Epithelial cell of prostate (primary cell): ENCODE results near the gene KCNJ1.

Source experiments
- DNase-seq: peaks from one replicate; pipeline ENCODE4 v3.0.0-alpha.2; 2011; ENCODE audit warnings: low read depth, low spot score
- H3K27ac ChIP-seq: fragments of 450-650 bp; 2 replicates; pipeline ENCODE4 v1.5.1; 2017; ENCODE audit warnings: mild to moderate bottlenecking

Gene KCNJ1

DNA sequence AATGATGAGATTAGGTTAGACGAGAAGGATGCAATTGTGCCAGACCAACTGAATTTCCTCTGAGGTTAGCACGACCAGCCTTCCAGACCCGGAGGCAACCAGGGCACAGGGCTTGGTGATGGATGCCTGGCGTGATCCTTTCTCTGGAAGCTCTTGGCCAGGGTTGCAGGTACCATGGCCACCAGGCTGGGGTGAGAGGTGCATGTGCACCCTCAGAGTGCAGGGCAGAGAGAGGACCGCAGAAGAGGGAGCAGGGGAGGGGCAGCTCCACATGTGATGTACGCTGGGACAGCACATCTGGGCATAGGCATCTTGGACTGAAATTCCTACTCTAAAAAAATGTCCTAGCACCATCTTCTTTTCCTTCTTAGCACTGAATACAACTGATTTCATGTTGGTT is 10.9 kb downstream of the KCNJ1 start:
- no peak overlapping the region for H3K27ac ChIP-seq
- DNase-seq: no peak

DNA sequence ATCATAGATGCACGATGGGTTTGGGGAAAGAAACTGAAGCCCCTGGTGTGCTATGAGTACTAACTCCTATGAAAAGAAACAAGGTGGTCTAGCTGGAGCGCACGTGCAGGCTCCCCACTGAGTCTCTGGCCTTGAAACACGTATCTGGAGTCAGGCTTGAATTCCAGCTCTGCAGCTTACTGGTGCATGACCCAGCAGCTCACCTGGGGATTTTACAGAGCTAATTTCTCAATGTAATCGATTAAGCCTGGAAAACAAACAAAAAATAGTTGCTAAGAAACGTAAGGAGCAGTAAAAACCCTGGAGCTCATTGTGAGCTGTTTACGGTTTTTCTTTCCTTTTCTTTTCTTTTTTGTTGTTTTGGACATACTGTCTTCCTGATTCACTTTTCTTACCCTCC is 12.3 kb downstream of the KCNJ1 start:
- H3K27ac ChIP-seq: no peak overlapping the region
- DNase-seq: no peak

DNA sequence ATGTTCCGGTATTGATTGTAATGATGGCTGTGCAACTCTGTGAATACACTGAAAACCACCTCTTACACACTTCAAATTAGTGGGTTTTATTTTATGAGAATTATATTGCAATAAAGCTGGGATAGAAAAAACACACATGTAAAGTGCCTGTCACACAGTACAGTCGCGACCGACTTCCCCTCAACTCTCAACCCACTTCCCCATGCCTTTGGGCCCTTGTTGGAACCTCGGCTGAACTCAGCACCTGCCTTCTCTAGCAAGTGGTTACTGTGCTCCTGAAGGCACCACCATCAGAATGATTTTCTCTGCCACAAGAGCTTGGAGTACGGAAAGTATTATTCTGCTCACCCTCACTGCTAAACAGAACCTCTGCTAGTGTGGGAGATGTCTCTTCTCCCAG is 13.5 kb downstream of the KCNJ1 start:
- no peak overlapping the region for H3K27ac ChIP-seq
- no peak for DNase-seq

DNA sequence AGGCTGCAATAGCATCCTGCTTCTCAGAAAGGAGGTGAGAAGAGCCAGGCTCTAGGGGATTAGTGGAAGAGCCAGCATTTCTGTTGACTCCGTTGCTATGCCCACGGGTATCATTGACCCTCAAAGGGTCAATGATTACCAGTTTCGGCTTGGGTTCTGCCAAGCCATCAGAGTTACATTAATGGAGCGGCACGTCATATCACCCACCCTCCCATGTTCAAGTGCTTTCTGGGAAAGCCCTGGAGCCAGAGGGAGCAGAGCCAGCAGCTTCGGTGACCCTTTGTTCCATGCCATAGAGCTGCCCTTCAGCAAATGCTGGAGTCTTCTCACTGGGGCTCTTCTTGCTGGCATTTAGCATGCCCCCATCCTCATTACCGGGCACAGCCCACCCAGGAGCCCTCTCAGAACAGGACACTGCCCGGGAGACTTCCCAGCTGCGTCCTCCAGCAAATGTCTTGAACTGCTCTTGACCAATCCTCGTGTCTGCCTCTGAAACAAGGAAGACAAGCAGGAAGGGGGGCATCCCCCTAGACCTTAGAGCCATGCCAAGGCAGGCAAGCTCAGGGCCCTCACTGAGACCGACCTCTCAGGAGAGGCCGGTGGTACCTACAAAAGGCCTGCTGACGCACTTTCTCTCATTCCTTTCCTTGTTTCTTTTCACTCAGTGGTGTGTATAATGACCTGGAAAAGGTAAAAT is 14.6 kb downstream of the KCNJ1 start:
- no peak for DNase-seq
- no peak overlapping the region for H3K27ac ChIP-seq

DNA sequence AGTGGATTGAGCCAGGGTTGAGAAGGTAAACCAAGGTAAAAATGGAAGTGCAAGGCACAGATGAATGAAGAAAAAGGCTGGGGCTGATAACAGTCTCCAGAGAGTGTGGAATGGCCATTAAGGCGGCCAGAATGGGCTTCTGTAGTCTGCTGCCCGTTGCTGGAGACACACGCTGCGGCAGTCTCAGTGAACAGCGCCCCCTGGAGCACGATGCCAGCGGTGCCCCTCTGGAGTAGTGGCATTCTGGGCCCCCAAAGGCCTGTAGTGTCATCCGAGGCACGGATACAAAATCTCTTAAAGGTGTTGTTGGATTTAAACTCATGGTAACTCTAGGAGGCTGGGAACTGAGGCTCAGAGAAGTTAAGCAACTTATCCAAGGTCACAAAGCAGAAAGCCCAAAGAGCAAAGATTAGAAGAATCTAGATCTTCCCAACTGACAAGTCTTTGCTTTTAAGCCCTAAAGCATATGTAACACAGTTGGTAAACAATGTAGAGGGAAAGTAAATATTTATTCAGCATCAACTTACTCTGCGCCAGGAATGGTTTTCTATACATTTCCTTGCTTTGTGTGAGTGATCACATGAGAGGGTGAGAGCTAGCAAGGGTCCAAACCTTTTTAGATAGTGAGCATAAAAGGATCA is 18.2 kb downstream of the KCNJ1 start:
- DNase-seq: no peak
- no peak overlapping the region for H3K27ac ChIP-seq

DNA sequence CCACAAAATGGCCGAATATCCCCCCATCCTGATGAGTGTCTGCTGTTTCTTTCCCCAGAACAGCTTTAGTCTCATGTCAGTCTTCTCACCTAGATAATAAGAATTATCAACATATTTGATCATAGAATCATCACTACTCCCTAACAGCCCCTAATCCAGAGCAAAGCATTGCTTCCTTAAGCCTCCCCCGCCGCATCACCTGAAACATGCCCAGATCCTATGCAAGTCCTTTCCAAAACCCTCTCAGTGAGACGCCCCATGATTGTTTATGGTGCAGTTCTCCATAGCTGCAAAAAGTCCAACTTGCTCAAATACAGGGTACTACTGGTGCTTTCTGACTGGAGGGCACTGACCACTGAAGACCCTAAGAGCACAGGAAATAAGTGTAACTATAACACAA is 20.1 kb downstream of the KCNJ1 start:
- no peak overlapping the region for H3K27ac ChIP-seq
- no peak for DNase-seq

DNA sequence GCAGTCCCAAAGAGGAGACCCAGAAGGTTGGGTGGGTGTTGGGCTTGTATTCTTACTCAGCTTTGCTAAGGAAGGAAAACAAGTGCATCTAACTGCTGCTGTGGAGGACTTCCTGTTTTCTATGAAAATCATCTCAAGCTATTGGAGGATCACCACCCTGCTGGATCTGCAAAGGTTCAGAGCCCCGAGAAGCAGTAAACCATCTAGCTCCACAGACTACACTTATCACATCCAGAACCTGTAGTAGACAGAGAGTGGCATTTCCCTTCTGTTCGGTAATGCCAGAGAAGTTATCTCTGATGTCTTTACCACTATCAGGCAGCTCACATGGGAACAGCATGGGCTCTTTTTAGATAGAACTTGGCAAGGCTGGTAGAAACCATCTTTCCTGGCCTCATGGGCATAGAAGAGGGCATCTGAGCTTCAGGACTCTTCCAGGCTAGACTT is 21.7 kb downstream of the KCNJ1 start:
- no peak overlapping the region for H3K27ac ChIP-seq
- no peak for DNase-seq

DNA sequence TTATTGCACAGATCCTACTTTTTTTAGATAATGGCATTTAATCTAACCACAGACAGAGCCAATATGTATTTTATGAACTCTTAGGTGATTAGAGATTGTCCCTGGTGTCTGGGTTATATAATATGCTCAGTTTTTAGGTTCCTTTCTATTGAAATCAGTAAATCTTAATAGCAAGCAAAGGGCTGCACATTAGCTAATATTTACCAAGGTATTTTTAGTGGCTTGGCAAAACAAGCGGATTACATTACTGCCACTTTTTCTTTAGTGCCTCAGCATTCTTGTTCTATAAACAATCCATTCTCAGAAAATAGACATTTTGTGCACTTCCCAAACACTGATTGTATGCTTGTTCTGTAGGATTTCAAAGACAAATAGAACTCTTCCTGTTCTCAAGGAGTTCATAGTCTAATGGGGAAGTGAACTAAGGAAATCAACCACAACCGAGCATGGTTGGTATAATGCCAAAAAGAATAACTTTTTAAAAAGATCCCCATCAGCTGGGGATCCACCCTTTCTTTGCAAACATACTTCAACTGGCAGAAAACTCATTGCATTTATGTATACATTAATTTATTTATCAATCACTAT is 23.8 kb downstream of the KCNJ1 start:
- no peak overlapping the region for H3K27ac ChIP-seq

DNA sequence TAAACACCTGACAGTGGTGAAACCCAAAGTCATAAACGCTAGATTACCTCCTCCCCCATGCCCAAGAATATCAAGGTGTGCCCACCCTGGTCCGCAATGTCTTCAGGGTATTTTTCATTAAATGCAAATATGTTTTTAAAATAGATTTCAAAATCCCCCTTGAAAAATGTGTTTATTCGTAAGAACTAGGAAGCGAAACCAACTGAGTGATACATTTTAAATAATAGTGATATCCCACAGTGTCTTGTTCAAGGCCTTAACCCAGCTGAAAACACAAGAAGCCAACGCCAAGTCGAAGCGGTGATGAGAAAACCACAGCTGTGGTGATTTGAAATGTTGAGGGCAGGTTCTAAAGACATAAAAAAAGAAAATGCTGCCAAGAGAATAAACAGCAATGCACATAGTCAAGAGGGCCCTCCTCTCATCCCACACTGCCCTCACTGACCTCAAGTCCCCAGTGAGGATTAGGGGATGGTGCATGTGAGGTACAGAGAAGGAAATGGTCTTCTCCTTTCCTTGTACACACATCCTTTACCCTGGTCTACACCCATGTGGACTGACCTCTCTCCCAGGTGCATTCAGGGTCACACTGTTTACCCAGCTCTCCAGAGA is 25.5 kb downstream of the KCNJ1 start:
- H3K27ac ChIP-seq: no peak overlapping the region
- no peak for DNase-seq

More for the DNA sequence above, 23.8 kb downstream of the KCNJ1 start:
- DNase-seq: no peak

DNA sequence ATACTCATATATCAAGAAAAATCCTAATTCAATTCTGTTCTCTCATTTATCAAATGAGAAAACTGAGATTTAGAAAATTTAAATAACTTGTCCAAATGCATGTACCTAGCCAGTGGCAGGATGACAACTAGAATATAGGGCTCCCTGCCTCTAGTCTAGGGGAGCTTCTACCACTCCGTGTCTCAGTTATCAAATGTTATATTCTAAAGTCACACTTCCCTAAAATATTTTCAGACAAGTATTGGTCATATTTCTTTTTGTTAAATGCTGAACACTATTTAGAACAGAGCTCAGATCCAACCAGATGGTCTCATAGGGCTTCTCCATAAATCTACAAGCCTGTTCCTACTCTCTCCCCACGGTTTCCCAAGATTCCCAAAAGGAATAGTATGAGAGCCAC is 26.3 kb downstream of the KCNJ1 start:
- no peak for DNase-seq

DNA sequence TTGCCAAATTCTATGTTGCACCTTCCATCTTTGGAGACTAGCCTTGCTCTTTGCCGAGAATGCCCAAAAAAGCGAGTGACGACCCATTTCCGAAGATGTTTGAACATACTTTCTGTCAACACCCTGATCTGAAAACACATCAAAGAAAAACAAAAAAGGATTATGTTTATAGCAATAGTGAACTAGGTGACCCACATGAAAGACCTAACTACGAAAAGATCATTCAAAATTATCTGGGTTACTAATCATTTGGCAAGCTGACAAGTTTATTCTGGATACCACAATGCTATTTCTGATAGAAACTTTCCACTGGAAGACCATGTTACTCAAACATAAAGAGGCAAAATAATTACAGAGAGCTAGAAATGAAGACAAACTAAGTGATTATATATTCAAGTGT is 27.0 kb downstream of the KCNJ1 start:
- DNase-seq: no peak
- H3K27ac ChIP-seq: no peak overlapping the region

More for the DNA sequence above, 26.3 kb downstream of the KCNJ1 start:
- no peak overlapping the region for H3K27ac ChIP-seq

DNA sequence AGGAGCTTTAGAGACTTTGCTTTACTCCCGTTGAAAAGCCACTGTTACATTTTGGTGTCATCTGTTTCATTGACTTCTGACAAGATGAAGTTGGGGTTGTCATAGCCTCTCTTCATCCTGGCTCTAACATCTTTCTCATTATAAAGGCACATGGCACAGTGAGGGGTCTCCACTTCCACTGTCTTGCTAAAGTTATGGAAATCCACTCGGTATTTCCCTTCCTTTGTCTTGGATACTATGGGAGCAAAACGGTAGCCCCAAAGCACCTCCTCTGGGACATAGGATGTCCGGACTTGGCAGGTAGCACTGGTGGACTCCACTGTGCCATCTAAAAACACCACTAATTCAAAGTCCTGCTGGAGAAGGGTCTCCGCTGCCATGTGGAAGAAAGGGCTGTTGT is 28.0 kb downstream of the KCNJ1 start:
- DNase-seq: no peak
- no peak overlapping the region for H3K27ac ChIP-seq

DNA sequence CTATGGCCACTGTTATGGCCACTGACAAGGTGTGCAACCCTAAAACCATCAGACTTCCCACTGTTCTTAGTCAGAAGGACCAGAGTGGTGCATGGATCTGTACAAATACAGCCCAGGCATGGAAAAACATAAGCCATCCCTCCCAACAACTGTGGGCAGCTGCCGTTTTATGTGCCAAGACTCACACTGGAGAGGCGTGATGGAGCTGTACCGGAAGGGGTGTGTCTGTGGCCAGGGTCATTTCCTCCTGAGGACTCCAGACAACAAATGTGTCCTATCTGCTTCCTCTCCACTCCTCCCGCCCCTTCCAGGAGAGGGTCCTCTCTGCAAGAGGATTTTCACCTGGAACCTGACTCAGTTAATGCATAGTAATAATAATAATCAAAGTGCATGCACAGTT is 29.5 kb downstream of the KCNJ1 start:
- no peak overlapping the region for H3K27ac ChIP-seq
- no peak for DNase-seq

DNA sequence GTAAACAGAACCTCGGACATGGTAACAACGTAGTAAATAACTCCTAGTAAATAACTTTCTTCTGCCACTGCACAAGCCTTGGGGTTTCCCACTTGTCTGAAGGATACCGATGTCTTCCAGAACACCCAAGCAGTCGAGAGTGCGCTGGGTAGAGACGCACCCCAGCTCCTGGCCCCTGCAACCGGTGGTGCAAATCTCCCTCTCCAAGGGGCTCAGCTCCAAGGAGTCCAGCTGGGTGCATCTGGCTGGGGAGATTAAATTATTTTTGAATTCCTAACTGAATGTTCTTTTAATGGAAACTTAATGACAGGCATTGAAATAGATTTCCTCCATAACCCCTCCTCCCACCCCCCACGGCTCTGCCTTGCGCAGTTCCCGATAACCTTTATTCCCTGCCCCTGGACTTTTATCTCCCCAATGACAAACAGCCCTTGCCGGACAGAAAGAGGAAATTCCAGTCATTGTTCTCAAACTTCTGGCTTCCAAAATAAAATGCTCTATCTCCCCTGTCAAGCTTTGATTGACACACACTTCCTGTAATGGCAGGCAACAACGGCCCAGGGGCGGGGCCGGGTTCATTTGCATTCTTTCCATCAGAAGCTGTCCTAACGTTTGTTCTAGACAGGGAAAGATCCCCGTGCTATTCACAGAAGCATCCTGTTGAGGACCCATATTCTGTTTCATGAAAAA is 31.2 kb downstream of the KCNJ1 start:
- H3K27ac ChIP-seq: no peak overlapping the region

DNA sequence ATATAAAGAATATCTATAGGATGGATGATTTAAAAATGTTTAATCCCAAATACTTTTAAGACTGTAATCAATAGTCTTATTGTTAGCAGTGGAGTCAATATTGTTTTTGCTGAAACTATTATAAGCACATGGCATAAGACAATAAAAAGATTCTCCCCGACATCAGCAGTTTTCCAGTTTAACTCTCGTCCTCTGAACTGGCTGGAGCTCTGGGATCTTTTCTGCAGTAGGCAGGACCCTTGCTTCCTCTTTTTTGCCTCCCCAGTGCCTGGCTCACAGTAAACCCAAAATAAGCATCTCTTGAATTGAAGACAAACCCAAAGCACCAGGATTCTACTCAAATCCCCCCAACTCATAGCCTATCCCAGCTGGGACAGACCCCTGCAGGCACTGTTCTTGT is 32.9 kb downstream of the KCNJ1 start:
- no peak for DNase-seq
- no peak overlapping the region for H3K27ac ChIP-seq

More for the DNA sequence above, 31.2 kb downstream of the KCNJ1 start:
- DNase-seq: no peak

DNA sequence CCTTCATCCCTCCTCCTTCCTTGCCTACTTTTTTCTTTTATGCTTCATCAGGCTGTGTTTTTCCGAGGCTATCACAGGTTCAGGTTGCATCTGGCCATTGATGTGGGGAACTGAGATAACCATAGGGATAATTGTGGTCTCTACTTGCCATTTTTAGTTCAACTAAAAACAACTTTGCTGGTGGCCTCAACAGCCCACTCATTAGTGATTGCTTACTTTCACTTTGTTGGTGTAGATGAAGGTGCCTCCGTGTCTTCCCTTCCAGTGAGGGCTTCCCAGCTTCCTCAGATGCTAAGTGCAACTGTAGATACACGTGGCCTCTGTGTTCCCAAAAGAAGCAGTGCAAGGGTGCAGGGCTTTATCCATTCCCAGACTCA is 35.0 kb downstream of the KCNJ1 start:
- no peak overlapping the region for H3K27ac ChIP-seq
- no peak for DNase-seq

DNA sequence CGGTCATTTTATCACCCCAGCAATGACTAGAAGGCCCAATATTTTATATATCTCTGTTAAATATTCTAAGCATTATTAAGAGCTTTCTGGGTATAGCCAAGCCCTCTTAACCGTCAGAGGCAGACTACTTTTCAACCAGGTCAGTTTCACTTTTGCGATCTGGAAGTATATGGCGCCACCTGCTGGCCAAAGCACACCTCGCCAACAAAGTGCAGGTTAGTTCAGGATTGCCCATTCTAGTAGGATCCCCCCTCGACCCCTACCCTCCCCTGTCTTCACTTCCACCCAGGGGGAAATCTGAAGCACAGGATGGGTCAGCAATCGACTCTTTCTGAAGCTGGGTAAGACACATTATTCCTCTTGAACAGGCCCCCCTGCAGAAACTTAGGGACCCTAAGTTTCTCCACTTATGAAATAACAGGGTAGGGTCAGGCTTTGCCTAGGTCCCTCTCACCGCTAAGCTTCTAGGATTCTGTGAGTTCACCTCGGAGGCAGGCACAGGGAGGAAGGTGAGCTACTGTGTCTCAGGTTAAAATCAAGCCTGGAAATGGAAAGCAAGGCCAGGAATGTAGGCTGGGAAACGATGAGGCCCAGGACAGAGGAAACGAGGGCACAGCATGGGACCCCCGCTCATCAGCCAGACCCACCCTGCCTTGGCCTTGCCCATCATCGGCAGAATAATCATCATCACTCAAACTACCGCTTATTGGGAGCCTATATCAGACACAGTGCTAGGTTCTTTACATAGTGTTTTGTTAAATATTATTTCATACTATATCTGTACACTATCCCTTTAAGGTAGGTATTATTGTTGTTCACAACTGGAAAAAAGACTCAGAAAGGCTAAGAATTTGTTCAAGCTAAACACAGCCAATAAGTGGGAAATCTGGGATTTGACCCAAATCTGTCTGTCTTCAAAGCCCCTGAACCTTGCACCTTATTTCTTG is 35.6 kb downstream of the KCNJ1 start:
- H3K27ac ChIP-seq: no peak overlapping the region
- peak; percentile 22 for DNase-seq

DNA sequence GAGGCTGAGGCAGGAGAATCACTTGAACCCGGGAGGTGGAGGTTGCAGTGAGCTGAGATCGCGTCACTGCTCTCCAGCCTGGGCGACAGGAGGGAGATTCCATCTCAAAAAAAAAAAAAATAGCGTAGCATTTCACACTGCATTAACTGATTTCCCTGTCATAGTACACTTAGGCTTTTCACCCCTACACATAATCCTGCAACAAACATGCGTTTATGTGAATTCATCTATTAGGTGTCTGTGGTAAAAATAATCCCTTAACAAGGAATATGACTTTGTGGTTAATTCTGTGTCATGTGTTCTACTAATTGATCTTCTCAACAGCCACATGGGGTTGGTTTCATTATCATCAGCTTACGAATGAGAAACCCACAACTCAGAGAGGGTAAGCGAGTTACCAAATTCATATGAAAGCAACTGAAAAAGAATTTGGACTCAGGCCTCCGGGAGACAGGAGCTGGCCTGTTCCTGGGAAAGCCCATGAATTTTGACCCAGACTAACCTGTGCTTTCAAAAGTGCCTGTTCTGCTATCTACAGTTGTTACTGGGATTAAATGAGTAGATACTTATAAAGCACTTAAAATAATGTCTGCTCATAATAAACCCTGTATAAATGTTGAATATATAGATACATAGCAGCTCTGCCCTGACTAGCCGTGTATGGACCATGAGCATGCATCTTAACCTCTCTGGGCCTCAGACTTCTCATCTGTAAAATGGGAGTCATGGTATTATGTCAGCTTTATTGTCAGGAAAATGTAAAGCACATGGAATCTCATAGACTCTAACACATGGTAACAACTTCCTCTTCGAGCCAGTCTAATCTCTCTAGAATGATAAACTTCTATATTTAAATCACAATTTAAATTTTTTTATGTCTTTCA is 36.6 kb downstream of the KCNJ1 start:
- no peak overlapping the region for H3K27ac ChIP-seq
- DNase-seq: no peak

DNA sequence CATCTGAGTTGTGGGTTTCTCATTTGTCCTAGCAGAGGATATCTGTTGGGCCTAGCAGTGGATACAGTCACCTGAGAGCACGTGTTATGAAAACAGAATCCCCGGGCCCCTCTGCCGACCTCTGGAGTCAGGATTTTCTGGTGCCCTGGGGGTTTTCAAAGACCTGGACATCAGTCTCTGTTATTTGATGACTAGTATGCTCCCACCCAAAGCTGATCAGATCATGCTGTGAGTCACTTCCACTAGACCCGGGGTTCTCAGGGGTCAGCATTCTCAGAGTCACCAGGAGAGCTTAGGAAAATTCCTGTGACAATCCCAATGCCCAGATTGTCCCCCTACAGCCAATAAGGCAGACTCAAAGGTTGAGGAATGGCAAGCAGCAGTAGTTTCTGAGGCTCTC is 38.7 kb downstream of the KCNJ1 start:
- H3K27ac ChIP-seq: no peak overlapping the region
- DNase-seq: no peak
